ENCODE results near the gene PLCL1. TPM values are rescaled to one million over a fixed set of nuclear protein-coding genes. Genes with fewer than 3 reads are reported as not detected.

PLCL1 gene
- total and polyA plus RNA-seq, 2 donors from 2014 or later = 13.6 to 14.7 TPM

DNA sequence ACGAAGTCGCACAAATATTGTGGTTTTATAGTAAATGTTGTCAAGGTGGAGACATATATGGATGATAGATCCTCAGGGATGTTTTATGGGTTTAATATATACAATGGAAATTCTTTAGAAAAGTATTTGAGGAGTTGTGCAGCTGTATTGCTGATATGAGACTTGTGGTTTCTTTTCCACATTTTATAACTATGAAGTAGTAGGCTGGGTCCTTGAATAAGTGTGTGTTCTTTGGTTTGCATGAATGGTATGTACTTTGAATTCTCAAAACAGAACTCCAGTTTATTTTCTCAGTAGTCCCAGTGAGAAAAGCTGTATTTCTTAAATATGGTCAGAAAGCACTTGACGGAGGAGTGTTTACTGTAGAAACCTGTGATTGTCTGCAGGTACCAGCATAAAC is 42.4 kb downstream of the PLCL1 start:
- no peak overlapping the region for H3K9ac ChIP-seq (ENCODE audit: low read length in 3 of 3)
- intact Hi-C loops (cut with DNase I) = no loop called here
- no peaks in the 10 kb centered on the region for H3K9me3 ChIP-seq (ENCODE audit: control insufficient read depth in 2 of 3, insufficient read depth in 1 of 3, low read length in 3 of 3)
- no peaks in the 10 kb centered on the region for H3K27me3 ChIP-seq (ENCODE audit: control insufficient read depth, insufficient read depth, low read length)
- DNase-seq = no peak
- TF ChIP-seq, protein P1, sequence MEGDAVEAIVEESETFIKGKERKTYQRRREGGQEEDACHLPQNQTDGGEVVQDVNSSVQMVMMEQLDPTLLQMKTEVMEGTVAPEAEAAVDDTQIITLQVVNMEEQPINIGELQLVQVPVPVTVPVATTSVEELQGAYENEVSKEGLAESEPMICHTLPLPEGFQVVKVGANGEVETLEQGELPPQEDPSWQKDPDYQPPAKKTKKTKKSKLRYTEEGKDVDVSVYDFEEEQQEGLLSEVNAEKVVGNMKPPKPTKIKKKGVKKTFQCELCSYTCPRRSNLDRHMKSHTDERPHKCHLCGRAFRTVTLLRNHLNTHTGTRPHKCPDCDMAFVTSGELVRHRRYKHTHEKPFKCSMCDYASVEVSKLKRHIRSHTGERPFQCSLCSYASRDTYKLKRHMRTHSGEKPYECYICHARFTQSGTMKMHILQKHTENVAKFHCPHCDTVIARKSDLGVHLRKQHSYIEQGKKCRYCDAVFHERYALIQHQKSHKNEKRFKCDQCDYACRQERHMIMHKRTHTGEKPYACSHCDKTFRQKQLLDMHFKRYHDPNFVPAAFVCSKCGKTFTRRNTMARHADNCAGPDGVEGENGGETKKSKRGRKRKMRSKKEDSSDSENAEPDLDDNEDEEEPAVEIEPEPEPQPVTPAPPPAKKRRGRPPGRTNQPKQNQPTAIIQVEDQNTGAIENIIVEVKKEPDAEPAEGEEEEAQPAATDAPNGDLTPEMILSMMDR (IDR thresholded peaks at IDR 0.05; ENCODE audit: borderline replicate concordance, extremely low read depth, insufficient read depth) = no peak
- H3K4me3 ChIP-seq (ENCODE audit: low read length in 3 of 3) = no peak overlapping the region
- no peak overlapping the region for H3K27ac ChIP-seq (ENCODE audit: low read depth in 2 of 2, low read length in 2 of 2)
- peaks cover 0 to 11% (median 5%) of the 10 kb centered on the region in 3 donors for H3K4me1 ChIP-seq (ENCODE audit: control insufficient read depth in 2 of 3, insufficient read depth in 2 of 3, low read depth in 1 of 3, low read length in 3 of 3)
- H3K36me3 ChIP-seq (ENCODE audit: control insufficient read depth in 2 of 3, insufficient read depth in 3 of 3, low read length in 3 of 3) = no peaks in the 10 kb centered on the region
- no peak for FAIRE-seq

DNA sequence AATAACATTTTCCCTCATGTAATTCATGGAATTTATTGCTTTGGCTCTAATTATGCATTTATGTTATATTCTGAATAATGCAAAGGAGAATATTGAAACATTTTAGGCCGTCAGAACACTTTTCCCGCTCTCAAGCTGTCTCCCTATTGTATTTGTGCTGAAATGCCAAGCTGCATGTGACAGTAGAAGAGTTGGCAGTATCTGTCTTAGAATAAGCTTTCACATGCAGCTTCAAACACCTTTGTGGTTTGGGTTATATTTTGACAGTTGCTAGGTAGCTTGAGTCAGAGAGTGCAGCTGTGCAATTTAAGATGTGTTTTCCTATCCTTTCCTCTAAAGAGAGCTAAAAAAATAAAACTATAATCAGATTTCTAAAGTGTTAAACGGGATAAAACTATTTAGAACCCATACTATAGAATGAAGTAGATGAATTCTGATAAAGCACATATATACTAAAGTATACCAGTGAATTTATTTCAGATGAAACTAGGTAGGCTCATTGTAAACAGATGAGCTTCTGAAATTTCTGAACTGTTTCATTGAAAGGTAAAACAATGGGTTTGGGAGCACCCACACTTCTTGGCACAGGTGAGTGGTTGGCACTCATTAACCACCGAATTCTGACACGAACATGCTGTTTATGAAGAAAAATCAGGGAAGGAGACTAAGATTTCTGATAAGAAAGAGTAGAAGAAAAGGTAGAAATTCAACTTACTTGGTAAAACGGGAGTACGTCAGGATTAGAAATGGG is 43.4 kb downstream of the PLCL1 start:
- no peak overlapping the region for H3K9ac ChIP-seq (ENCODE audit: low read length in 3 of 3)
- DNase-seq (no peak), FAIRE-seq (no peak)
- H3K4me3 ChIP-seq (ENCODE audit: low read length in 3 of 3) = no peak overlapping the region
- no peaks in the 10 kb centered on the region for H3K27me3 ChIP-seq (ENCODE audit: control insufficient read depth, insufficient read depth, low read length)
- H3K4me1 ChIP-seq (ENCODE audit: control insufficient read depth in 2 of 3, insufficient read depth in 2 of 3, low read depth in 1 of 3, low read length in 3 of 3) = peaks cover 0 to 15% (median 9%) of the 10 kb centered on the region in 3 donors
- H3K27ac ChIP-seq (ENCODE audit: low read depth in 2 of 2, low read length in 2 of 2) = peak overlapping the region in 1 of 2 donors; percentile 28
- no peaks in the 10 kb centered on the region for H3K36me3 ChIP-seq (ENCODE audit: control insufficient read depth in 2 of 3, insufficient read depth in 3 of 3, low read length in 3 of 3)
- no peaks in the 10 kb centered on the region for H3K9me3 ChIP-seq (ENCODE audit: control insufficient read depth in 2 of 3, insufficient read depth in 1 of 3, low read length in 3 of 3)
- intact Hi-C loops (cut with DNase I) = no loop called here
- TF ChIP-seq, protein P1 (IDR thresholded peaks at IDR 0.05; ENCODE audit: borderline replicate concordance, extremely low read depth, insufficient read depth) = no peak

DNA sequence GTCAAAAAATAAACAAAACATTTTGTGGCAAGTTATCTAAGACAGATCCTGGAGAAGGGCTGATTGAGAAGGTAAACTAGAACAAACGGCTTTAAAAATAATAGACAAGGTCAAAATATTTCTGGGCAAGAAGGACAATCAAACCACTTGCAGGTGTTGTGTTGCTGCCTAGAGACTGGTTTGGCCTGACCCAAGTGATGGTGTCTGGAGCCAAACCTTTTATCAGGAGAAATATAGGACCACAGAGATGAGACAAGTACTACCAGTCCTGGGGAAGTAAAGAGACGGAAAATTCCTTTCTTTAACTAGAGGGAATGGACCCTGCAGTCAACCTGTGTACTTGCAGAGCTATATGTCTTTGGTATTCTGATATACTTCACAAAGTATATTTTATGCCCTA is 44.2 kb downstream of the PLCL1 start:
- H3K4me1 ChIP-seq (ENCODE audit: control insufficient read depth in 2 of 3, insufficient read depth in 2 of 3, low read depth in 1 of 3, low read length in 3 of 3) = peaks cover 0 to 15% (median 9%) of the 10 kb centered on the region in 3 donors
- FAIRE-seq (no peak), DNase-seq (no peak)
- peak overlapping the region in 1 of 2 donors; percentile 28 for H3K27ac ChIP-seq (ENCODE audit: low read depth in 2 of 2, low read length in 2 of 2)
- intact Hi-C loops (cut with DNase I) = no loop called here
- no peaks in the 10 kb centered on the region for H3K27me3 ChIP-seq (ENCODE audit: control insufficient read depth, insufficient read depth, low read length)
- H3K9ac ChIP-seq (ENCODE audit: low read length in 3 of 3) = no peak overlapping the region
- no peaks in the 10 kb centered on the region for H3K9me3 ChIP-seq (ENCODE audit: control insufficient read depth in 2 of 3, insufficient read depth in 1 of 3, low read length in 3 of 3)
- H3K36me3 ChIP-seq (ENCODE audit: control insufficient read depth in 2 of 3, insufficient read depth in 3 of 3, low read length in 3 of 3) = no peaks in the 10 kb centered on the region
- no peak overlapping the region for H3K4me3 ChIP-seq (ENCODE audit: low read length in 3 of 3)
- TF ChIP-seq, protein P1 (IDR thresholded peaks at IDR 0.05; ENCODE audit: borderline replicate concordance, extremely low read depth, insufficient read depth) = no peak

All from kidney (tissue), 14 donors.